ENCODE data around the gene LSP1.

Gene LSP1

GRCh38 chr11:1891831-1892115 lies 38.9 kb downstream of the LSP1 start, which contains the start of gene PRR33:
PRR33 (minus strand) TSS chr11:1891895; CDS start chr11:1890584, 1,311 bp downstream.
- no peak within 1 kb of the TSS for H3K4me3 ChIP-seq (ENCODE audit: low read depth, low read length)
- no peaks in the 10 kb centered on the region for H3K4me1 ChIP-seq (ENCODE audit: control insufficient read depth, insufficient read depth, low read length)
- H3K27me3 ChIP-seq (ENCODE audit: control insufficient read depth, insufficient read depth, low read length): no peaks in the 10 kb centered on the region
- no peaks in the 10 kb centered on the region for H3K9me3 ChIP-seq (ENCODE audit: control insufficient read depth, insufficient read depth, low read length)
- no peaks in the 10 kb centered on the region for H3K36me3 ChIP-seq (ENCODE audit: control insufficient read depth, insufficient read depth, low read length)
- no peak within 1 kb of the TSS for H3K9ac ChIP-seq (ENCODE audit: low read depth, low read length)
- no peak within 1 kb of the TSS for H3K27ac ChIP-seq (ENCODE audit: low read depth, low read length)

GRCh38 chr11:1892116-1892515 lies 39.2 kb downstream of the LSP1 start:
- H3K27me3 ChIP-seq (ENCODE audit: control insufficient read depth, insufficient read depth, low read length): no peaks in the 10 kb centered on the region
- H3K4me1 ChIP-seq (ENCODE audit: control insufficient read depth, insufficient read depth, low read length): no peaks in the 10 kb centered on the region

GRCh38 chr11:1892558-1892957 lies 39.7 kb downstream of the LSP1 start:
- no peaks in the 10 kb centered on the region for H3K36me3 ChIP-seq (ENCODE audit: control insufficient read depth, insufficient read depth, low read length)

More at GRCh38 chr11:1892116-1892515, 39.2 kb downstream of the LSP1 start:
- no peak overlapping the region for H3K27ac ChIP-seq (ENCODE audit: low read depth, low read length)
- no peaks in the 10 kb centered on the region for H3K9me3 ChIP-seq (ENCODE audit: control insufficient read depth, insufficient read depth, low read length)
- no peak overlapping the region for H3K4me3 ChIP-seq (ENCODE audit: low read depth, low read length)
- no peaks in the 10 kb centered on the region for H3K36me3 ChIP-seq (ENCODE audit: control insufficient read depth, insufficient read depth, low read length)
- no peak overlapping the region for H3K9ac ChIP-seq (ENCODE audit: low read depth, low read length)

GRCh38 chr11:1893581-1894359 lies 40.9 kb downstream of the LSP1 start:
- no peaks in the 10 kb centered on the region for H3K4me1 ChIP-seq (ENCODE audit: control insufficient read depth, insufficient read depth, low read length)

More at GRCh38 chr11:1892558-1892957, 39.7 kb downstream of the LSP1 start:
- no peaks in the 10 kb centered on the region for H3K27me3 ChIP-seq (ENCODE audit: control insufficient read depth, insufficient read depth, low read length)
- no peak overlapping the region for H3K27ac ChIP-seq (ENCODE audit: low read depth, low read length)
- H3K9ac ChIP-seq (ENCODE audit: low read depth, low read length): no peak overlapping the region
- no peaks in the 10 kb centered on the region for H3K4me1 ChIP-seq (ENCODE audit: control insufficient read depth, insufficient read depth, low read length)
- no peaks in the 10 kb centered on the region for H3K9me3 ChIP-seq (ENCODE audit: control insufficient read depth, insufficient read depth, low read length)
- H3K4me3 ChIP-seq (ENCODE audit: low read depth, low read length): no peak overlapping the region

GRCh38 chr11:1894759-1895158 lies 41.9 kb downstream of the LSP1 start:
- Histone ChIP-seq H3K27me3 (ENCODE audit: control insufficient read depth, insufficient read depth, low read length) (no peaks in the 10 kb centered on the region), H3K36me3 (ENCODE audit: control insufficient read depth, insufficient read depth, low read length) (no peaks in the 10 kb centered on the region), H3K9me3 (ENCODE audit: control insufficient read depth, insufficient read depth, low read length) (no peaks in the 10 kb centered on the region), H3K4me3 (ENCODE audit: low read depth, low read length) (no peak overlapping the region), H3K9ac (ENCODE audit: low read depth, low read length) (no peak overlapping the region), H3K27ac (ENCODE audit: low read depth, low read length) (no peak overlapping the region), H3K4me1 (ENCODE audit: control insufficient read depth, insufficient read depth, low read length) (no peaks in the 10 kb centered on the region)

More at GRCh38 chr11:1893581-1894359, 40.9 kb downstream of the LSP1 start:
- Histone ChIP-seq H3K9me3 (ENCODE audit: control insufficient read depth, insufficient read depth, low read length) (no peaks in the 10 kb centered on the region), H3K36me3 (ENCODE audit: control insufficient read depth, insufficient read depth, low read length) (no peaks in the 10 kb centered on the region), H3K27ac (ENCODE audit: low read depth, low read length) (no peak overlapping the region), H3K9ac (ENCODE audit: low read depth, low read length) (no peak overlapping the region), H3K4me3 (ENCODE audit: low read depth, low read length) (no peak overlapping the region), H3K27me3 (ENCODE audit: control insufficient read depth, insufficient read depth, low read length) (no peaks in the 10 kb centered on the region)

GRCh38 chr11:1896468-1896867 lies 43.6 kb downstream of the LSP1 start:
- Histone ChIP-seq H3K27ac (ENCODE audit: low read depth, low read length) (no peak overlapping the region), H3K9me3 (ENCODE audit: control insufficient read depth, insufficient read depth, low read length) (no peaks in the 10 kb centered on the region), H3K4me1 (ENCODE audit: control insufficient read depth, insufficient read depth, low read length) (peaks cover 3% of the 10 kb centered on the region; the same call in 1 of the 2 replicates), H3K36me3 (ENCODE audit: control insufficient read depth, insufficient read depth, low read length) (no peaks in the 10 kb centered on the region), H3K27me3 (ENCODE audit: control insufficient read depth, insufficient read depth, low read length) (no peaks in the 10 kb centered on the region), H3K9ac (ENCODE audit: low read depth, low read length) (no peak overlapping the region), H3K4me3 (ENCODE audit: low read depth, low read length) (no peak overlapping the region)

GRCh38 chr11:1896923-1897322 lies 44.0 kb downstream of the LSP1 start:
- no peak overlapping the region for H3K4me3 ChIP-seq (ENCODE audit: low read depth, low read length)
- H3K9ac ChIP-seq (ENCODE audit: low read depth, low read length): no peak overlapping the region
- no peaks in the 10 kb centered on the region for H3K9me3 ChIP-seq (ENCODE audit: control insufficient read depth, insufficient read depth, low read length)
- H3K27me3 ChIP-seq (ENCODE audit: control insufficient read depth, insufficient read depth, low read length): no peaks in the 10 kb centered on the region
- no peaks in the 10 kb centered on the region for H3K36me3 ChIP-seq (ENCODE audit: control insufficient read depth, insufficient read depth, low read length)
- no peak overlapping the region for H3K27ac ChIP-seq (ENCODE audit: low read depth, low read length)
- H3K4me1 ChIP-seq (ENCODE audit: control insufficient read depth, insufficient read depth, low read length): peaks cover 6% of the 10 kb centered on the region; the same call in 1 of the 2 replicates

GRCh38 chr11:1899090-1899489 lies 46.2 kb downstream of the LSP1 start:
- Histone ChIP-seq H3K9ac (ENCODE audit: low read depth, low read length) (no peak overlapping the region), H3K9me3 (ENCODE audit: control insufficient read depth, insufficient read depth, low read length) (no peaks in the 10 kb centered on the region), H3K4me1 (ENCODE audit: control insufficient read depth, insufficient read depth, low read length) (peaks cover 6% of the 10 kb centered on the region; the same call in 1 of the 2 replicates), H3K4me3 (ENCODE audit: low read depth, low read length) (no peak overlapping the region), H3K27ac (ENCODE audit: low read depth, low read length) (no peak overlapping the region), H3K27me3 (ENCODE audit: control insufficient read depth, insufficient read depth, low read length) (no peaks in the 10 kb centered on the region), H3K36me3 (ENCODE audit: control insufficient read depth, insufficient read depth, low read length) (no peaks in the 10 kb centered on the region)

- peaks cover 6% of the 10 kb centered on the region; the same call in 1 of the 2 replicates for H3K4me1 ChIP-seq (ENCODE audit: control insufficient read depth, insufficient read depth, low read length)
- H3K27ac ChIP-seq (ENCODE audit: low read depth, low read length): no peak overlapping the region
- H3K9me3 ChIP-seq (ENCODE audit: control insufficient read depth, insufficient read depth, low read length): no peaks in the 10 kb centered on the region
- H3K27me3 ChIP-seq (ENCODE audit: control insufficient read depth, insufficient read depth, low read length): no peaks in the 10 kb centered on the region
- no peak overlapping the region for H3K4me3 ChIP-seq (ENCODE audit: low read depth, low read length)
- no peak overlapping the region for H3K9ac ChIP-seq (ENCODE audit: low read depth, low read length)
- no peaks in the 10 kb centered on the region for H3K36me3 ChIP-seq (ENCODE audit: control insufficient read depth, insufficient read depth, low read length)
Observed at GRCh38 chr11:1899686-1900085, 46.8 kb downstream of the LSP1 start.

GRCh38 chr11:1906181-1906580 lies 53.3 kb downstream of the LSP1 start:
- Histone ChIP-seq H3K27ac (ENCODE audit: low read depth, low read length) (no peak overlapping the region), H3K9me3 (ENCODE audit: control insufficient read depth, insufficient read depth, low read length) (no peaks in the 10 kb centered on the region), H3K36me3 (ENCODE audit: control insufficient read depth, insufficient read depth, low read length) (no peaks in the 10 kb centered on the region), H3K4me1 (ENCODE audit: control insufficient read depth, insufficient read depth, low read length) (peaks cover 32% of the 10 kb centered on the region), H3K9ac (ENCODE audit: low read depth, low read length) (no peak overlapping the region), H3K4me3 (ENCODE audit: low read depth, low read length) (no peak overlapping the region), H3K27me3 (ENCODE audit: control insufficient read depth, insufficient read depth, low read length) (no peaks in the 10 kb centered on the region)

GRCh38 chr11:1906611-1907423 lies 53.9 kb downstream of the LSP1 start:
- H3K27me3 ChIP-seq (ENCODE audit: control insufficient read depth, insufficient read depth, low read length): no peaks in the 10 kb centered on the region
- no peak overlapping the region for H3K9ac ChIP-seq (ENCODE audit: low read depth, low read length)
- no peak overlapping the region for H3K27ac ChIP-seq (ENCODE audit: low read depth, low read length)
- H3K4me3 ChIP-seq (ENCODE audit: low read depth, low read length): no peak overlapping the region
- peaks cover 26% of the 10 kb centered on the region for H3K4me1 ChIP-seq (ENCODE audit: control insufficient read depth, insufficient read depth, low read length)
- no peaks in the 10 kb centered on the region for H3K36me3 ChIP-seq (ENCODE audit: control insufficient read depth, insufficient read depth, low read length)
- no peaks in the 10 kb centered on the region for H3K9me3 ChIP-seq (ENCODE audit: control insufficient read depth, insufficient read depth, low read length)
